ENCODE results near the gene CCM2.

The CCM2 gene

DNA sequence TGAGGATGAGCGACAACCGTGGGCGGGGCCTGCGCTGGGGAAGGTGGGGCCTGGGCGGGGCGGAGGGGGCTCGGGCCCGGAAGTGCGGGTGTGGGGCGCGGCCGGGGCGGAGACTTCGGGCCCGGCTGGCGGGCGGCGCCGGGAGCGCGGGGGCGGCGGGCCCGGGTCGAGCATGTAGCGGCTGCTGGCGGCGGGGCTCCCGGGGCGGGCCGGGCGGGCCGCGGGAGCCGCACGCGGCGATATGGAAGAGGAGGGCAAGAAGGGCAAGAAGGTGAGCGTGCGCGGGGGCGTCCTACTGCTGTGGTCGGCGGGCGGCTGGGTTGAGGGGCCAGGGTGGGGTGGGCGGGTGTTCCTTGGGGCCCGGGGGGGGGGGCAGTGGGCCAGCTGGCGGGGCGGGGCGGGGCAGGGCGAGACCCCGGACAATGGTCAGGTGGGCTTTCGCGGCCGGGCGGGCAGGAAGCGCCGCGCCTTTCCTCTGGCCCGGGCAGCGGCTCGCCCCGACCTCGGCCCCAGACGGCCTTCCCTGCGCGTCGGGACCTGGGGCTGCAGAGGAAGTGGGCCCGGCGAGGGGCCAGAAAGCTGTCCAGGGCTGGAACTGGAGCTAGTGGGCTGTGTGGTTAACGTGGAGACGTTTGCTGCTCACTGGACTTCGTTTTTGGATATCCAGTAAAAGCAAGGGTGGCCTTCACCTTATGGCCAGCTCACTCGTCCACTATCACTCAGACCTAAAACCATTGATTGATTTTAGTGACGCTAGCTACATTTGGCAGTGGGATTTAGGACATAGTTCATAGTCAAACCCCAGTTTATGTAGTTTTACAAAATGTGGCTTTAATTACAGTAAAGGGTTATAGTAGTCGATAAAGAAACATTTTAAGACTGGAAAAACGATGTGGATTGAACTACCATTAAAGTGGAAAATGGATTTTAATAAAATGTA lies at the start of gene CCM2:
CCM2 (plus strand) TSS at position 109 of the 940 bp plus-strand sequence; CDS start at position 242, 133 bp downstream.
- H3K36me3 Mint-ChIP-seq, result peaks cover 4% of the 10 kb centered on the region
- peak within 1 kb of the TSS; percentile 96 for H3K4me3 Mint-ChIP-seq
- peaks cover 49% of the 10 kb centered on the region for H3K4me1 Mint-ChIP-seq (ENCODE audit: low read depth)
- H3K27ac Mint-ChIP-seq, result peak within 1 kb of the TSS; percentile 98
- no peaks in the 10 kb centered on the region for H3K9me3 Mint-ChIP-seq (ENCODE audit: low read depth)
- no peaks in the 10 kb centered on the region for H3K27me3 Mint-ChIP-seq

DNA sequence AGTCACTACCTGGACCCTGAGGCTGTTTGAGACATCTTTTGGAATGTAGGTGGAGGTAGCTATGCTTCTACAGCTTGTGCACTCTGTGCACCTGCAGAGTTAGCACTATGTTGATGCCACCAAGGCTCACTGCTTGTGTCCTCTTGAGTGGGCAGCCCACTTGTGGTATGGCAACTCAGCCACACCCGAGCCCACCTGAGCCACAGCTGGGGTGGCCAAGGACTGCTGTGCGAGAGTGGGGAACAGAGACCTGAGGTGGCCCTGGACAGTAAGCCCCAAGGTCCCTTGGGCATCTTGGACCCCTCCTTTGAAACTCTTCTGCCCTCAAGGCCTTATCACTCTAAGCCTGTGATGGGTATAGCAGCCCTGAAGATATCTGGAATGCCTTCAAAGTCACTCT lies 46.8 kb upstream of the CCM2 start:
- H3K4me1 Mint-ChIP-seq (ENCODE audit: low read depth), result no peaks in the 10 kb centered on the region
- no peaks in the 10 kb centered on the region for H3K36me3 Mint-ChIP-seq
- H3K4me3 Mint-ChIP-seq, result no peak overlapping the region
- H3K27ac Mint-ChIP-seq, result no peak overlapping the region
- no peaks in the 10 kb centered on the region for H3K27me3 Mint-ChIP-seq
- no peaks in the 10 kb centered on the region for H3K9me3 Mint-ChIP-seq (ENCODE audit: low read depth)

DNA sequence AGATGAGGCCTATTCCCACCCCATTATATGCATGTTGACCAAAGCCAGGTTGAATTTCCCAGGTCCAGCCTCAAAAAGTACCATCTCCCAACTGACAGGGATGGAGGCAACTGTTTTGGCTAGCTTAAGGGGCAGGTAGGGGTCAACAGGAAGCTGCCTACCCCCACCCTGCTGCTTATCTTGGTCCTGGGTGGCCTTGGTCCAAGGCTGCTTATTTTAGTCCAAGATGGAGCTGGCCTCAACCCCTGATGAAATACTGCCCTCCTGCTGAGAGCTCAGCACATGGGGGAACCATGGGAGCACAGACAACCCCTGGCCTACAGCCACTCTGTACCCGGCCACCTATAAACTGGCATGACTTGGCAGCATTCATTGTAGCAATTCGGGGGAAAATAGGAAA lies 44.3 kb upstream of the CCM2 start:
- Mint-ChIP-seq H3K36me3 (no peaks in the 10 kb centered on the region), H3K27me3 (no peaks in the 10 kb centered on the region), H3K4me1 (ENCODE audit: low read depth) (peaks cover 15% of the 10 kb centered on the region), H3K9me3 (ENCODE audit: low read depth) (no peaks in the 10 kb centered on the region), H3K27ac (peak overlapping the region; percentile 41), H3K4me3 (no peak overlapping the region)

DNA sequence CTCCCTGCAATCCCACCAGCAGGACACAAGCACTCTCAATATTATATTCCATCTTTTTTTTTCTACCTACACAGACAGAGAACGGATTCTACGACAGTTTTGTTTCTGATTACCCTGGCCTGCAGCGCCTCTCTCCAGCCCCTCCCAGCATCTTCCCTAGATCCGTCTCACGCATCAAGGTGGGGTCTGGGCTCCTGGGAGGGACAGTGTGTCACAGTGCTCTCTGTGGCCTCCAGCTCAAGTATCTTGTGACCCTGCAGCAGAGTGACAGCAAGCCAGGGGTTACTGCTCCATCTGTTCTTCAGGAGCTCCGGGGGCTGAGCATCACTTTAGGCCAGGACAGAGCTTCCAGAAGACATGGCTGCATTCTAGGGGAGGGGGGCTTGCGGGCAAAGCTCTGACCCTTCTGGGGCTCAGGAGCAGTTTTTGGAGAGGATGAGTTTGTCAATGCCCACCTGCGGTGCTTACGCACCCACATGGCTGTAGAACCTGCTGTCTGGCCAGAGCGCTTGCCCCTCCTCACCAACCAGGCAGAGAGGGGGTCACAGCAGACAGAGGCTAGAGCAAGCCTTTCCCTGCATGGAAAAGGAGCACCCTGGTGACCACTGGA lies 43.7 kb upstream of the CCM2 start:
- no peak overlapping the region for H3K4me3 Mint-ChIP-seq
- H3K36me3 Mint-ChIP-seq, result no peaks in the 10 kb centered on the region
- no peaks in the 10 kb centered on the region for H3K9me3 Mint-ChIP-seq (ENCODE audit: low read depth)
- peaks cover 15% of the 10 kb centered on the region for H3K4me1 Mint-ChIP-seq (ENCODE audit: low read depth)
- no peaks in the 10 kb centered on the region for H3K27me3 Mint-ChIP-seq
- H3K27ac Mint-ChIP-seq, result no peak overlapping the region

- Mint-ChIP-seq H3K4me3 (no peak overlapping the region), H3K9me3 (ENCODE audit: low read depth) (no peaks in the 10 kb centered on the region), H3K36me3 (no peaks in the 10 kb centered on the region), H3K27ac (peak overlapping the region; percentile 25), H3K4me1 (ENCODE audit: low read depth) (peaks cover 15% of the 10 kb centered on the region), H3K27me3 (no peaks in the 10 kb centered on the region)
Measured at GRCh38 chr7:44958645-44959344, 41.2 kb upstream of the CCM2 start.

GRCh38 chr7:44959433-44959951 lies 40.5 kb upstream of the CCM2 start:
- H3K4me3 Mint-ChIP-seq, result no peak overlapping the region
- H3K4me1 Mint-ChIP-seq (ENCODE audit: low read depth), result peaks cover 15% of the 10 kb centered on the region
- H3K9me3 Mint-ChIP-seq (ENCODE audit: low read depth), result no peaks in the 10 kb centered on the region
- H3K27ac Mint-ChIP-seq, result peak overlapping the region; percentile 78
- H3K36me3 Mint-ChIP-seq, result no peaks in the 10 kb centered on the region
- H3K27me3 Mint-ChIP-seq, result no peaks in the 10 kb centered on the region

- Mint-ChIP-seq H3K36me3 (no peaks in the 10 kb centered on the region), H3K4me1 (ENCODE audit: low read depth) (peaks cover 15% of the 10 kb centered on the region), H3K27me3 (no peaks in the 10 kb centered on the region), H3K4me3 (no peak overlapping the region), H3K27ac (peak overlapping the region; percentile 78), H3K9me3 (ENCODE audit: low read depth) (no peaks in the 10 kb centered on the region)
Measured at GRCh38 chr7:44960011-44960580, 39.9 kb upstream of the CCM2 start.

DNA sequence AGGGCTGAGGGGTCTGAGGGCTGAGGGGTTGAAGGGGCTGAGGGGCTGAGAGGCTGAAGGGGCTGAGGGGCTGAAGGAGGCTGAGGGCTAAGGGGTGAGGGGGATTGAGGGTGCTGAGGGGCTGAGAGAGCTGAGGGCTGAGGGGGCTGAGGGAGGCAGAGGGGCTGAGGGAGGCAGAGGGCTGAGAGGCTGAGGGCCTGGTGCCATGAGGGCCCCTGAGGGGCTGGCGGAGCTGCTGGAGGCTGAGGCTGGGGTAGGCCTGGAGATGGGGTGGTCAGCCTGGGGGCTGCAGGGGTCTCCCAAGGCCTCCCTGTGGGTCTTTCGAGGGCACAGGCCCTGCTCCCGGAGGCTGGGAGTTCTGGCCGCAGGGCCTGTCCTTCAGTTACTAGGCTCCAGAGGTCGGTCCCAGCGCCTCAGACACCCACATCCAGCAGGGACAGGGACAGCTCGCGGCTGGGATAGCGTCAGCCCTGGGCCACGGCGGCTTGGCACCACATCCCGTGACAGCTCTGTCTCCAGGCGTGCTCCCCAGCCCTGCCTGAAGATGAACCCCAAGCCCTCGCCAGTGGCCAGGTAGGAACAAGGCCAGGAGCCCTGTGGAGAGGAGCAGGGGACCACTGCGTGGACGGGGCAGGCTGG lies 38.0 kb upstream of the CCM2 start:
- Mint-ChIP-seq H3K9me3 (ENCODE audit: low read depth) (no peaks in the 10 kb centered on the region), H3K27ac (no peak overlapping the region), H3K4me1 (ENCODE audit: low read depth) (peaks cover 15% of the 10 kb centered on the region), H3K4me3 (no peak overlapping the region), H3K36me3 (no peaks in the 10 kb centered on the region), H3K27me3 (no peaks in the 10 kb centered on the region)

- Mint-ChIP-seq H3K4me3 (no peak overlapping the region), H3K36me3 (no peaks in the 10 kb centered on the region), H3K27ac (no peak overlapping the region), H3K4me1 (ENCODE audit: low read depth) (peaks cover 15% of the 10 kb centered on the region), H3K27me3 (no peaks in the 10 kb centered on the region), H3K9me3 (ENCODE audit: low read depth) (no peaks in the 10 kb centered on the region)
Measured at GRCh38 chr7:44962483-44963251, 37.3 kb upstream of the CCM2 start.

DNA sequence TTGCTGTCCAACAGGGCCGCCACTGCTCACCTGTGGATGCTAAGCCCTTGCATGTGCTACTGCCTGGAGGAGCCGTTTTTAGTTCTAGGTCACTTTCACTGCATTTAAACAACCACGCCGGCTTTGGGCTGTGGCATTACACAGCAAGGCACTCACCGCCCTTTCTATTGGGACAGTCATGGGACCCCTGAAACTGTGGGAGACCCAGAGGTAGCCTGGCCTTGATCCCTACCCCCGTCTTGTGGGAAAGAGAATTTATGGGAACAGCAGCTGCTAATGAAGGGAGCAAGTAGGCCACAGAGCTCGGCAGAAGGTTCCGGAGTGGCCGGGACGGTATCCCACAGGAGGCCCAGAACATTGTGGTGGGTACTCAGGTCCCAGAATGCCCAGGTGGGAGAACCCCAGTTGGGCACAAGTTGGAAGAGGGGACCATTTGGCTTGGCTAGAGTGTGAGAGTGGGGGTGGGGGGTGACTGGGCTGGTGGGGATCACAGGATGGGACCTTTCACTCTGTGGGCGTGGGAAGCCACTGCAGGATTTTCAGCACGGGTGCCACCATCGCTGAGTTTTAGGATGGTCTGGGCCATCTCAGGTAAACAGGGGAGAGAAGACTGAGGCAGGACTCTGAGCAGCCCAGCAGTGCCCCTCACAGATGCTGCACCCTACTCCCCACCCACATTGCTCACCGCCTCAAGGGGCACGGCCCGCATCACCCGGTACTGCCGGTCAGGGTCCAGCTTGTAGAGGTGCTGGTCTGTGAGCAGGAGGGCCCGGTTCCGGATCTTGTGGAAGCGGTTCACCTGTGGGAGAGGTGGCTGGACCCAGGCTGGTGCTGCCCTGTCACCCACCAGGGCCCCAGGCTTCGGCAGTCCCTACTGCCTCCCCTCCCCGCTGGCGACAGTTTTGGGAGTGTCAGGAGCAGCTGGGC lies 36.4 kb upstream of the CCM2 start:
- Mint-ChIP-seq H3K4me3 (no peak overlapping the region), H3K27ac (no peak overlapping the region), H3K27me3 (no peaks in the 10 kb centered on the region), H3K9me3 (ENCODE audit: low read depth) (no peaks in the 10 kb centered on the region), H3K4me1 (ENCODE audit: low read depth) (peaks cover 18% of the 10 kb centered on the region), H3K36me3 (peaks cover 3% of the 10 kb centered on the region)

DNA sequence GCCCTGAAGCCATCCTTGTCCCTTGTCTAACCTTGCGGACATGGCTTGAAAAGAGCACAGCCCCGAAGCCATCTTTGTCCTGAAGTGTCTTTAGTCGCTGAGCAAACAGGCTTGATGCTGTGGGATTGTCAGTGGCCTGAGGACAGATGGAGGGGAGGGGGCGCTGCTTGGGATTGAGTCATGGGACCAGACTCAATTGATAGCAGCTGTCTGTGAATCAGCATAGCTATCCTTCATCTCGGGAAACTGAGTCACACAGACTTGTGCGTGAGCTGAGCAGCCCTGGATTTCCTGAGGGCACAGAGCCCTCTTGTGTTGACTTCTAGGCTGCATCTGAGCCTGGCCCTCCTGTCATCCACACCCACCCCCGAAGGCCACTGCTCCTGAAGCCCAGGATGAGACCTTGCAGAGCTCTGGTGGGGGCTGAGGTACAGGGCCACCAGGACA lies 35.6 kb upstream of the CCM2 start:
- Mint-ChIP-seq H3K27ac (no peak overlapping the region), H3K4me3 (no peak overlapping the region), H3K27me3 (no peaks in the 10 kb centered on the region), H3K4me1 (ENCODE audit: low read depth) (peaks cover 12% of the 10 kb centered on the region), H3K9me3 (ENCODE audit: low read depth) (no peaks in the 10 kb centered on the region), H3K36me3 (peaks cover 3% of the 10 kb centered on the region)

DNA sequence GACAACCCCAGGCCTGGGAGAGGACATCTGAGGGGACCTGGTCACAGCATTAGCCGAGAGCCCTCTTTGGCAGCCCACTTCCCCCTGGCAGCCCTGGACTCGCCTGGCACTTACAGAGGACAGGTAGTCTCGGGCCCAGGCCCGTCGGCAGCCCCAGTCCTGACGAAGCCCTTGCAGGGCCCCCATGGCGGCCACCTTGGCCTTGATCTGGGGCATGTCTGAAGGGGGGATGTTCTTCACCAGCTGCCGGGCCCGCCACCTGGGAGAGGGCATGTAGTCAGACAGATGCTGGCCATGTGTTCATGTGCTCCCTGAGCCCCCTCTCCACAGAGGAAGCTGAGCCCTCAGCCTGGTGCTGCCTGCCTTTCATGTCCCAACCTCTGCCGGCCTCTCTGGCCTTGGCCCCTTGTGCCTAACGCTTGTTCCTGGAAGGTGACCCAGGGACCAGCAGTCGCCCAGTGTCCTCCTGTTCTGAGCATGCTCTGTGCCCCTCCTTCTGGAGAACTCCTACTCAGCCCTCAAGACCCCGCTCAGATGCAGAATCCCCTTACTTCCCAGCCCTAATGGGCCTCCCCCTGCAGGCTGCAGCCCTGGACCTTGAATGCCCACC lies 35.1 kb upstream of the CCM2 start:
- Mint-ChIP-seq H3K27ac (peak overlapping the region; percentile 46), H3K27me3 (no peaks in the 10 kb centered on the region), H3K4me1 (ENCODE audit: low read depth) (peaks cover 7% of the 10 kb centered on the region), H3K36me3 (peaks cover 3% of the 10 kb centered on the region), H3K4me3 (no peak overlapping the region), H3K9me3 (ENCODE audit: low read depth) (no peaks in the 10 kb centered on the region)
